Retina (tissue), 1 donor: ENCODE results near the gene NCKAP5.
"Not testable (repeated sequence)": the region's sequence is repeated elsewhere in the genome, so short reads cannot be mapped to it uniquely, and the experiment has no call there.

Source experiments
- DNase-seq: peaks from one replicate; pipeline ENCODE4 v3.0.0-alpha.2; 2016

NCKAP5 gene

GRCh38 chr2:133253793-133254192 lies 314.5 kb downstream of the NCKAP5 start:
- no peak for DNase-seq

GRCh38 chr2:133252780-133253355 lies 315.4 kb downstream of the NCKAP5 start:
- DNase-seq: no peak

DNA sequence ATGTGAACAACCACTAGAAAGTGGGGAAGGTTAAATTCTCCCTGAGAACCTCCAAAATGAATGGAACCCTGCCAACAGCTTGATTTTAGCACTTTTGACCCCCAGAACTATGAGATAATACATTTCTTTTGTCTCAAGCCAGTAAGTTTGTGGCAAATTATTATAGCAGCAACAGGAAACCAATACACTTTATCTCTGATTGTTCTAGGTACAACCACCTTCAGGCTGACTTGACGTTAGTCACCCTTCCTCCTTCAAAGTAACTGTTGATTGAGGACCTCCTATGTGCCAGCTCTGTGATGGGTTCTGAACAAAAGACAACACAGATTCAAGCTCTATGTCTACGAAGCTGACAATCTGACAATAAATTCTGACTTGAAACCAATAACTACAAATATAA lies 318.9 kb downstream of the NCKAP5 start:
- no peak for DNase-seq

DNA sequence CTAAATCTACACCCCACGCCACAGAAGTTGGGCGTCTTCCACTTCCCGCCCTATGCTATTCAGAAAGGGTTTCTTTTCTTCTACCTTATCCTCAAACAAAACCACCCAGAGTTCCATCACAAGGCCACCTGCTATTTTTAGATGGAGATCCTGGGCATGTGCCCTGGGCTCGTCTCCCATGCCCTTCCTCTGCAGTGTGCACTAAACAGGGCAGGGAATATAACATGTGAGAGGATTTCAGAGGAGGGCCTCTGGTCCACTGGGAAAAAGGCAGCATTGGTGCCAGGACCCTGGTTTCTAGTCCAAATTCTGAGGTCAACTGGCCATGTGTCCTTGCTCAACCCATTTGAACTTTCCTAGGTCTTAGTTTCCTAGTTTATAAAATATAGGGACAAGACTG lies 320.0 kb downstream of the NCKAP5 start:
- no peak for DNase-seq

- DNase-seq: no peak
Observed at GRCh38 chr2:133247631-133248030, 320.6 kb downstream of the NCKAP5 start.

- no peak for DNase-seq
Observed at GRCh38 chr2:133241224-133241571, 327.1 kb downstream of the NCKAP5 start.

DNA sequence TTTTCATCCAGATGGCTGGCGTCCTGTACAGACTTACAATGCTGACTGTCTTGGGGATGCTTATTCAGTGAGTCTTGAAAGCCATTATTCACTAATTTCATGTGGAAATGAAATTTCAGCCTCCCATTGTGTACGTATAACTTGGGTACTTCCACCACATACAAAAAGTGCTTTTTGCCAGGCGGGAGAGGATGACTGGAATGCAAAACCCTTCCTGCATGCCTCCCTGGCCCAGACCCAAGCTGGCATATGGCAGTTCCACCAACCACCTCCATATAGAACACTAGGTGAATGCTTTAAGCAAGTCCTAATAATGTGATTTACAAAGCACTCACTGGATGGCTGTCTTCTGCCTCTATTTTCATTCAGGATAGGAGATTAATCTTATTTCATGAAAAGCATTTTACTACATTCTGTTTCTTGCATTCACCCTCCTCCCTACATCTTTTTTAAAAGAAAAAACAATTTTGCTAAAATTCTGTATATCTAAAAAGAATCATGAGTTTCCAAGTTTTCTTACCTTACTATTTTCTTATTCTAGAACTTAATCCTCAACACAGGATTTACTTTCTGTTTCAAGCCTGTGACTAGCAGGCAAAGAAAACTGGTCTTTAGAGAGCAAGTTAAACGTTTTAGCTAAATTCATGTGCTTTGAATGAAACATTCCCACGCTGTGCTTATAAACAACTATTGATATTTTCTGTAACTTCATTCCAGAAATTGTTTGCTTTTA lies 327.6 kb downstream of the NCKAP5 start:
- DNase-seq: no peak

- DNase-seq: no peak
Observed at GRCh38 chr2:133235968-133236367, 332.3 kb downstream of the NCKAP5 start.

DNA sequence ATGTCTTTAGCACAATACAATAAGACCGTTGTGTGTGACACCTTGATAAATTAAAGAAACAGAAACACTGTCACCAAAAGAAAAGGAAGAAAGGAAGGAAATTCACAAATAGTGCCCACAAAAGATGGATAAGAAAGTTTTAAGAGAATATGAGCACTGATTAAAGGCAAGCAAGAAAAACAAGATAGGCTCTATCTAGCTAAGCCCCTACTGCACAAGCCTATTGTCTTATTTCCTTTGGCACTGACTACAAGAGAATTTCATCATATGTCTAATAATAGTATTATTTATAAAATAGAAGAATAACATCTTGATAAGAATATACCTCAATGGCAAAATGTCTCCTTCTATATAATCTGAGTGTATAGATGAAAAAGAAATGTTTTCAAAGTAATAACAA lies 335.7 kb downstream of the NCKAP5 start:
- no peak for DNase-seq

DNA sequence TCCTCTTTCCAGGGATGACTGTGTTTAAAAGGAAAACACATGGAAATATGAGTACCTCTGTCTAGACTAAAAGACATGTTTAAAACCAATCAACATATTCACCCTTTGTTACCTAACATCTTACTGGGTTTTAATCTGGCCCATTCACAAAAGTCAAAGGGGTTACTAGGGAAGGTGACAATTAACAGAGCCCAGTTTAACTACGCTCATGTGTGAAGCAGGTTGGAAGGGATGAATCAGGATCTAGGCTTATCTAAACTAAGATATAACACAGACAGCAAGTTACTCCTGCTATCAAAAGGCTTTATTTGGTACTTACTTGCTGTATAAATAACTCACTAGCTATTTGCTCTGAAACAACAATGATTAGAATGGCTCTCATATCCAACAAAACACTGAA lies 337.0 kb downstream of the NCKAP5 start:
- no peak for DNase-seq

DNA sequence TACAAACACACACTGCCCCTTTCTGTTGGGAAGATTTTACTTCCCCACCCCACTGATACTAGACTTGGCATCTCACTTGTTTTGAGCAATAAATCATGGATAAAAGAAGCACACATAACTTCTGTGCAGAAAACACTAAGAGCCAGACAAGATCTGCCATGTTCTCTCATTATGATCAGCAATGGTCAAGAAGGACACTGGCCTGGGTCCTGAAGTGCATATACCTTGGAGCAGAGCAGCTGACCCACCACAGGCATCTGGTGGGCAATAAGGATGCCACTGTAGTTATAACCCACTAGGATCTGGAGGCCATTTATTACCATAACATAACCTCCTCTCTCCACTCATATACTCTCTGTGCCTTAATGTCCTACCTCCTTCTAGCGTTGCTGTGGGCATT lies 338.3 kb downstream of the NCKAP5 start:
- no peak for DNase-seq

GRCh38 chr2:133223226-133223625 lies 345.0 kb downstream of the NCKAP5 start:
- no peak for DNase-seq

GRCh38 chr2:133221398-133221797 lies 346.9 kb downstream of the NCKAP5 start:
- DNase-seq: no peak

GRCh38 chr2:133218204-133218603 lies 350.1 kb downstream of the NCKAP5 start:
- no peak for DNase-seq

GRCh38 chr2:133215477-133215876 lies 352.8 kb downstream of the NCKAP5 start:
- no peak for DNase-seq

DNA sequence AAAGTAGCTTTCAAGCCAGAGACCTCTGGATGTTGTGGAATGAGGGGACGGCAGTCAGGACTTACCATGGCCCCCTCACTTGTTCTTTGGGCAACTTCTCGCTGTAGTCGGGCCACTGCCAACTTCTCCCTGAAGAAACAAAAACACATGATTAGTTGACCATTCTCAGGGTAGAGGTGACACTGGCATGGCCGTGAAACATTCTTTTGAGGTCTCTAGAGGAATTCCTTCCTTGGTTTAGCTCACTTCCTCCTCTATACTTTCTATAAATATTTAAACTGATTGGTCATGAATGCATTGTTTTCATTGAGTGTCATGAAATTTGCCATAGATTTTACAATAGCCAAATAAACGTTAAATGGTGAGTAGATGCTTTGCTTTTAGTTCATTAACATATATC lies 354.6 kb downstream of the NCKAP5 start:
- DNase-seq: no peak

DNA sequence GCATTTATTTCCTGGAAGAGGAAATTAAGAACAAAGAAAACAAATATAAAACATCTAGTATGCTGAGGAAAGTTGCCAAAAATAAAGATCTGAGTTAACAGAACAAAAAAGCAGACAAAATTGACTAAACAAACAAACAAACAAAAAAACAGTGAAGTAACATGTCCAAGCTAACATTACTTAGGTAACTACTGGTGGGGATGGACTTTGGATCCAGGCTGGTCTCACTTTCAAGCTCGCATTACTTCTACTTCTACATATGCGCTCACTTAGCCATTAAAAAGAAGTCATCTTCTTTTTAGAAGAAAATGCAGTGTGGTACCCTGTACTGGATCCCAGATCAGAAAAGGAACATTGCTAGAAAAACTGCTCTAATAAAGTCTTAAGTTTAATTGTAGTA lies 358.9 kb downstream of the NCKAP5 start:
- no peak for DNase-seq

DNA sequence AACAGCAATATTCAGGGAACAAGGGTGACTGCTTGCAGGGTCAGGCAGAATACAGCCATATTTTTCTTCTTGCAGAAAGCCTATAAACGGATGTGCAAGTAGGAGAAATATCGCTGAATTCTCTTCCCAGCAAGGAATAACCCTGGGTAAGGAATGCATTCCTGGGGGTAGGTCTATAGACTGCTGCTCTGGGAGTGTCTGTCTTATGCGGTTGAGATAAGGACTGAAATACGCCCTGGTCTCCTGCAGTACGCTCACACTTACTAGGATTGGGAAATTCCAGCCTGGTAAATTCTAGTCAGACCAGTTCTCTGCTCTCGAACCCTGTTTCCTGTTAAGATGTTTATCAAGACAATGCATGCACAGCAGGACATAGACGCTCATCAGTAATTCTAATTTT lies 361.6 kb downstream of the NCKAP5 start:
- DNase-seq: not testable (repeated sequence)

GRCh38 chr2:133204421-133204820 lies 363.8 kb downstream of the NCKAP5 start:
- DNase-seq: no peak

DNA sequence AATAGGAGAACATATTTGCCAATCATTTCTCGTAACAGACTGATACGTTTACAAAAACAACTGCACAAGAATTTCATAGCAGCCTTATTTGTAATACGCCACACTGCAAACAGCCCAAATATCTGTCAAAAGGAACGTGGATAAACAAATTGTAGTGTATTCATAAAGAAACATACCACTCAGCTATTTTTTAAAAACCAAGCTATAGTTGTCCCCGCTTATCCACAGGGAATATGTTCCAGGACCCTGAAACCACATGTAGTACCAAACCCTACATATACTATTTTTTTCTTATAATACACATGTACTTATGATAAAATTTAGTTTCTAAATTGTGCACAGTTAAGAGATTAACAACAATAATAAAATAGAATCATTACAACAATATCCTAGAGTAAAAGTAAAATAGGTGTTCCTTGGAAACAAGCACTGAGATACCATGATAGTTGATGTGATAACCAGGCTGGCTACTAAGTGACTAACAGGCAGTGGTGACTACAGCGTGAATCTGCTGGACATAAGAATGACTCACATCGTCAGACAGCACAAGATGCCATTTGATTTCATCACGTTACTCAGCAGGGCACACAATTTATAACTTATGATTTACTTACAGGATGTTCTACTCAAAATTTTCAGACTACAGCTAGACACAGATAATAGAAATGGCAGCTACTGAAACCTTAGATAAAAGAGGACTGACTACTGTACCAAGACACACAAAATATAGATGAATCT lies 367.4 kb downstream of the NCKAP5 start:
- DNase-seq: no peak

GRCh38 chr2:133198678-133199077 lies 369.6 kb downstream of the NCKAP5 start:
- no peak for DNase-seq

- no peak for DNase-seq
Observed at GRCh38 chr2:133197156-133197555, 371.1 kb downstream of the NCKAP5 start.

DNA sequence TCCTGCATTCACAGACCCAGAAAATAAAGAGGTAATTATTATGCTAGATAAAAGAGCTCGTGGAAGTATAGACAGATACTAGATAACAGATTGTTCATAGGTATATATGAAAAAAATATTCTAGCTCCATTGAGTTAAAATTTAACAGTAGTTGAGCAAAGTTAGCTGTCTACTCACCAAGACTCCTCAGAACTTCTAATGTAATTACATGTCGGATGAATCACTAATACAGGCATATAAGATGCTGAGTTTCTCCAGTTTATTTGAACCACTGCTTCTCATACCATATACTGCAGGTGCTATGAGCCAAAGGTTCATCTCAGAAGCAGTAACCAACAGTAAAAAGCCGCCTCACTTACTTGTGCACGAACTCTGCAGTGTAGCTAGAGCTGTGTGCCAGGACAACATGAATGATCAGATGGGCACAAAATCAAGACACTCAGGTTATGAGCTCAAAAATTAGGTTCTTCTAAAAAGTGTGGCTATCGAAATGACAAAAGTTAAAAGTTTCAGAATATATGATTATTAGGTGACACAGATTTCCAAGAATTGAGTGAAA lies 373.4 kb downstream of the NCKAP5 start:
- no peak for DNase-seq

DNA sequence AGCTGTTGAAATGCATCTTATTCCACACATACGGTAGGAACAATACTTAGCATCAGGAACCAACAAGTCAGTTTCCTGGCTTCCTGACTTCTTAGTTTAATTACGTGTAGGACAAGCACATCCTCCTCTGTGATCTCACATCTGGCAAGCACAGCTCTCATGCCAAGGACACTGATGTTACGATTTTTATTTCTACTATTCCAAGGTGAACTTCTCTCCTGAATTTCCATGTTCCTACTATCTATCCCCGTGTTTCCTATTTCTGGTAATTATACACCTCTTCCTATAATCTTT lies 374.0 kb downstream of the NCKAP5 start:
- no peak for DNase-seq
